T-helper 2 cell treated with Interferon-gamma antibody and Interleukin-4, amounts not matched to agents 5 μg/mL and 100 μg/mL, for 36 hours (primary cell): ENCODE results near the gene MALRD1.
"Not testable (repeated sequence)": the region's sequence is repeated elsewhere in the genome, so short reads cannot be mapped to it uniquely, and the experiment has no call there.

ENCODE experiments used
- DNase-seq: peaks from one replicate; pipeline ENCODE4 v3.0.0; 2021; ENCODE audit warnings: low spot score
- H3K27ac Mint-ChIP-seq: one replicate; pipeline ENCODE4 v1.8.0; 2021; ENCODE audit warnings: mild to moderate bottlenecking, mixed read lengths
- H3K27me3 Mint-ChIP-seq: one replicate; pipeline ENCODE4 v1.8.0; 2021; ENCODE audit warnings: low read depth, mixed read lengths
- H3K36me3 Mint-ChIP-seq: one replicate; pipeline ENCODE4 v1.8.0; 2021; ENCODE audit warnings: low read depth, mixed read lengths
- H3K4me1 Mint-ChIP-seq: one replicate; pipeline ENCODE4 v1.8.0; 2021; ENCODE audit warnings: low read depth, mixed read lengths
- H3K4me3 Mint-ChIP-seq: one replicate; pipeline ENCODE4 v1.8.0; 2022; ENCODE audit warnings: mild to moderate bottlenecking, moderate library complexity, mixed read lengths
- H3K9me3 Mint-ChIP-seq: one replicate; pipeline ENCODE4 v1.8.0; 2021; ENCODE audit warnings: mixed read lengths

The MALRD1 gene

DNA sequence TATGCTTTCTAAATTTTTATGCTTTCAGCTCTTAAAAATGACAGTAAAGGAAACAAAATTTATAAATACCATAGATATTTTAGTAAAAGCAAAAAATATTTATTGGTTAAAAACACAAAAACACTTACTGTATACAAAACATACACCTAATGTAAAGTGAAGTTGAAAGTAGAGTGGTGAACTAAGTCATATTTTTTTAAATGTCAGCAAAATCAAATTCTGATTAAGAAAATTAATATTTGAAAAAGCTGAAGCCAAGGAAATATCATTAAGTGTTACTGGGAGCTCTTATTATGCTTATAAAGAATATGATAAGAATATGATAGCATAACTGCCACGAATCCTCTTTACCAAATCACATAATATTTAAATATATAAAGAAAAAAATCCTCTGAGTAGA, 702.4 kb downstream of the MALRD1 start:
- H3K9me3 Mint-ChIP-seq, result peaks cover 8% of the 10 kb centered on the region
- no peak for DNase-seq
- H3K27me3 Mint-ChIP-seq, result no peaks in the 10 kb centered on the region
- no peak overlapping the region for H3K27ac Mint-ChIP-seq
- H3K4me3 Mint-ChIP-seq, result no peak overlapping the region
- H3K36me3 Mint-ChIP-seq, result no peaks in the 10 kb centered on the region
- no peaks in the 10 kb centered on the region for H3K4me1 Mint-ChIP-seq

DNA sequence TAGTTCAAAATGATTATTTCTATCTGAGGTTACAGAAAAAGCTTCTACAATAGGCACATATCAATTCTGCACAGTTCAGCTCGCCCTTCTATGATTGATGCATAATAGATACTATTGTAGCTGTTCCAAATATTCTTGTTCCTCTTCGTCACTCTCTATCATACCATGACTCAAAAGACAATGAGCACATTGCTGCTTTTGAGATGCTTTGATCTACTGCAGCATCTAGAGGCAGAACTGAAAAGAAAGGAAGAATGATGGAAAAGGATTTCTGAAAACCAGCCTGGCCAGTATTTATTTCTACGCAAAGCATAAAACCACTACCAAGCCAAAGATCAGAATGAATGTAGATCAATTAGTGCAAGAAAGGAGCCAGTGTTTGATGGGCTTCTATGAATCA, 708.3 kb downstream of the MALRD1 start:
- no peak for DNase-seq
- Mint-ChIP-seq H3K36me3 (no peaks in the 10 kb centered on the region), H3K27me3 (no peaks in the 10 kb centered on the region), H3K4me3 (no peak overlapping the region), H3K27ac (no peak overlapping the region), H3K9me3 (peaks cover 3% of the 10 kb centered on the region), H3K4me1 (no peaks in the 10 kb centered on the region)

DNA sequence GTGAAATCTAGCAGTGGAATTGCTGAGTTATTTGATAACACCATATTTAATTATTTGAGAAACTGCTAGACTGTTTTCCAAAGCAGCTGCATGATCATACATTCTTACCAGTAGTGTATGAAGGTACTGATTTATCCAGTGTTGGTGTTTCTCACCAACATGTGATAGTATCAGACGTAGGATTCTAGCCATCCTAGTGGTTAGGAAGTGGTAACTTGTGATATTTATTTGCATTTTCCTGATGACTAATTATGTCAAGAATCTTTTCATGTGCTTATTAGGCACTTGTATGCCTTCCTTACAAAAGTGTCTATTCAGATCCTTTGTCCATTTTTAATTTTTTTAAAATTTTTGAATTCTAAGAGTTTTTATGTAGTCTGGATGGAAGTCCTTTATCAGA, 713.4 kb downstream of the MALRD1 start:
- no peaks in the 10 kb centered on the region for H3K27me3 Mint-ChIP-seq
- no peaks in the 10 kb centered on the region for H3K36me3 Mint-ChIP-seq
- H3K9me3 Mint-ChIP-seq, result no peaks in the 10 kb centered on the region
- no peak overlapping the region for H3K27ac Mint-ChIP-seq
- H3K4me1 Mint-ChIP-seq, result no peaks in the 10 kb centered on the region
- no peak for DNase-seq
- no peak overlapping the region for H3K4me3 Mint-ChIP-seq

DNA sequence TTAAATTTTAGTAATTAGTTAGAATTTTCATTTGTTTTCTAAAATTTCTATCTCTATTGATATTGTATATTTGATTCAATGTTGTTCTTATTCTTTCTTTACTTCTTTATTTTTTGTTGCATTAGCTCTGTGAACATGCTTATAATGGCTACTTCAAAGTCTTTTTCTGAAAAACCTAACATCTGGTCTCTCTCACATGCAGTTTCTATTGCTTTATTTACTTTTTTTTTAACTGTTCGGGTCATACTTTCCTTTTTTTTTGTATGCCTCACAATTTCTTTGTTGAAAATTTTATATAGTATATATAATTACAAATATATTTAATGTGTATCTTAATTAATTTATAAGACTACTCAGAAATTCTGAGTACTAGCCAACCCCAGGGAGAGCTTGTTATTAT, 715.5 kb downstream of the MALRD1 start:
- Mint-ChIP-seq H3K4me1 (no peaks in the 10 kb centered on the region), H3K4me3 (no peak overlapping the region), H3K9me3 (peaks cover 11% of the 10 kb centered on the region), H3K27ac (no peak overlapping the region), H3K27me3 (no peaks in the 10 kb centered on the region), H3K36me3 (no peaks in the 10 kb centered on the region)
- DNase-seq, result no peak

DNA sequence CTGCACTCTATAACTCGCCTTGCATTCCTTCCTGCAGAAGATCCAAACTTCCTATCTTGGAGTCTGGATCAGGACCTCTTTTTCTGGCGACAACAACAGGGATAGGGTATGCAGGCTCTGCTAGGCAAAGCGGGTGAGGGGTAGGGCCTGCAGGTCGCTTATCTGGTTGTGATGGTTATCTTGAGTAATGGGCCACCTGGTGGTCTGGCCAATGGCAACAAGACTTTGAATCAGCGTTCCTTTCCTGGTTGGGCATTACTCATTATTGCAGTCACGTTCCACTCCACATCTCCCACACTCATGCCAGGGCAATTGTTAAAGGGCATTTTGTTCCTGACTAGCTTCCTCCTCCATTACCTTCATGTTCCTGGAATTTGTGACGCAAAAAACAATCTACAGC, 719.3 kb downstream of the MALRD1 start:
- DNase-seq, result no peak
- H3K27ac Mint-ChIP-seq, result no peak overlapping the region
- H3K36me3 Mint-ChIP-seq, result no peaks in the 10 kb centered on the region
- H3K4me1 Mint-ChIP-seq, result no peaks in the 10 kb centered on the region
- no peak overlapping the region for H3K4me3 Mint-ChIP-seq
- H3K27me3 Mint-ChIP-seq, result no peaks in the 10 kb centered on the region
- H3K9me3 Mint-ChIP-seq, result peaks cover 11% of the 10 kb centered on the region

DNA sequence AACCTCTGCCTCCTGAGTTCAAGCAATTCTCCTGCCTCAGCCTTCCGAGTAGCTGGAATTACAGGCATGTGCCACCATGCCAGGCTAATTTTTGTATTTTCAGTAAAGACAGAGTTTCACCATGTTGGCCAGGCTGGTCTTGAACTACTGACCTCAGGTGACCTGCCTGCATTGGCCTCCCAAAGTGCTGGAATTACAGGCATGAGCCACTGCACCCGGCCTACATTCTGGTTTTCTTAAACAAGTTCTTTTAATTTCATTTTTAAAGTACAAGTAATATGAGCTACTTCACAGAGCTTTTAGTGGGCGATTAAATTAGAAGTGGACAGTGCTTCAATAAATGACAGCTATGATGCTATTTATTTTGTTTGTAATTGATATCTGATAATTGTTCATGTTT, 721.2 kb downstream of the MALRD1 start:
- peaks cover 11% of the 10 kb centered on the region for H3K9me3 Mint-ChIP-seq
- H3K36me3 Mint-ChIP-seq, H3K27ac Mint-ChIP-seq, H3K27me3 Mint-ChIP-seq, DNase-seq, H3K4me3 Mint-ChIP-seq, H3K4me1 Mint-ChIP-seq: not testable (repeated sequence)

DNA sequence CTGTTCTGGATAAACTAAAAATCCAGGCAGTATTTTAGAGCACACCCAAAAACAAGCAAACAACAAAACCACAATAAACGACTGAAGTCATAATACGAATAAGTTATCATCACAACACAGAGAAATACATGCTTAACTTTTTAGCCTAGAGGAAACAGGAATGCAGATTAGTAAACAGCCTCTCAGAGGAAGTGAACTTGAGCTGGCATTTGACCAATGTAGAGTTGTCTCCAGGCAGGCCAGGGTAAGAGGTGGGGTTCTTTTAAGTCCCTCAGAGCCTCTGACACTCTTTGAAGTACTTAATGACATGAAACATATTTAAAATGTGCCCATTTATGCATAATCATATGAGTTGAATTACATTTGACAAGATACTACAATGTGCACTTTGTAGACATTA, 724.4 kb downstream of the MALRD1 start:
- Mint-ChIP-seq H3K27me3 (no peaks in the 10 kb centered on the region), H3K4me3 (no peak overlapping the region), H3K9me3 (peaks cover 8% of the 10 kb centered on the region), H3K27ac (no peak overlapping the region), H3K4me1 (no peaks in the 10 kb centered on the region), H3K36me3 (no peaks in the 10 kb centered on the region)
- no peak for DNase-seq

DNA sequence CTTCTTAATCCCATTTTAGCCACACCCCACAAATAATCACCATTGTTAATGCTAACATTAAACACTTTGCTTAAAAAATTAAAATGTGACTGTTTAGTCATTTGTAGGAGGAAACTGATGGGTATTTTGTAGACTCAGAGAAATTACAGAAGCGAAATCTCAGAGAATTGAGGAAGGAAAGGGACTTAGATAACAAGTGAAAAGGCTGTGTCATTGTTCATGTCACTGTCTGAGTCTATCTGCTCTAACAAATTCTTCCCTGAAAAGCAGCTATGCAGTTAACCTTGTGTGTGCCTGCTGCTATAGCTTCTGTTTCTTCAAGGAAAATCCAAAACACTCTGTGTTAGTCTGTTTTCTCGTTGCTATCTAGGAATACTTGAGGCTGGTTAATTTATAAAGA, 726.7 kb downstream of the MALRD1 start:
- H3K4me1 Mint-ChIP-seq, result no peaks in the 10 kb centered on the region
- H3K27me3 Mint-ChIP-seq, result no peaks in the 10 kb centered on the region
- no peak overlapping the region for H3K27ac Mint-ChIP-seq
- H3K4me3 Mint-ChIP-seq, result no peak overlapping the region
- no peaks in the 10 kb centered on the region for H3K9me3 Mint-ChIP-seq
- H3K36me3 Mint-ChIP-seq, result no peaks in the 10 kb centered on the region
- DNase-seq, result no peak

DNA sequence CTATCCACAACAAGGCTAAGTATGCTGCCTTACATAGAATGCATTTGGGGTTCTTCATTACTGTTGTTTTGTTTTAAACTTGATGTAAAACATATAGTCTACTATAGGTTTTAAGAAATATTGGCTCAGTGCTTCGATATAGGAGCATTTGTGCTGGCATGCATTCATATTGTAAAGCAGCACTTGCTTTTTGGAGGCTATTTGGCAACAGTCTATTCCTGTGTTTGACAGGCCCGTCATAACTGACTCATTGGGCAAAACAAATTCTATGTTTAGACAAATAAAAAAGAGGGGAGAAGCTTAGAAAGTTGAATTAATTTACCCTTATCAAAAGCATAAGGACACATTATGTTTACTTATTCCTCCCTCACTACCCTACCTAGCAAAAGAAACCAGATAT, 729.2 kb downstream of the MALRD1 start:
- Mint-ChIP-seq H3K27ac (no peak overlapping the region), H3K36me3 (no peaks in the 10 kb centered on the region), H3K9me3 (no peaks in the 10 kb centered on the region), H3K4me1 (no peaks in the 10 kb centered on the region), H3K27me3 (no peaks in the 10 kb centered on the region), H3K4me3 (no peak overlapping the region)
- DNase-seq, result no peak

DNA sequence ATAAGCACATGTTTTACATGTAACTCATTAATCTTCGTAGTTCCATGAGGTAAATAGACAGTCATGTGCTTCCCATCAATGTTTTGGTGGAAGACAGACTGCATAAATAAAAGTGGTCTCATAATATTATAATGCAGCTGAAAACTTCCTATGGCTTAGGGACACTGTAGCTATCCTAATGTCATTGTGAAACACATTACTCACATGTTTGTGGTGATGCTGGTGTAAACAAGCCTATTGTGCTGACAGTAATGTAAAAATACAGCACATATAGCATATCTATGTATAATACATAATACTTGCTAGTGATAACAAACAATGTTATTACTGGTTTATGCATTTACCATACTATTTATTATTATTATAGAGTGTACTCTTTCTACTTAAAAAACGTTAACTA, 730.4 kb downstream of the MALRD1 start:
- no peaks in the 10 kb centered on the region for H3K9me3 Mint-ChIP-seq
- no peak overlapping the region for H3K27ac Mint-ChIP-seq
- no peaks in the 10 kb centered on the region for H3K27me3 Mint-ChIP-seq
- no peaks in the 10 kb centered on the region for H3K4me1 Mint-ChIP-seq
- no peaks in the 10 kb centered on the region for H3K36me3 Mint-ChIP-seq
- DNase-seq, result no peak
- no peak overlapping the region for H3K4me3 Mint-ChIP-seq

DNA sequence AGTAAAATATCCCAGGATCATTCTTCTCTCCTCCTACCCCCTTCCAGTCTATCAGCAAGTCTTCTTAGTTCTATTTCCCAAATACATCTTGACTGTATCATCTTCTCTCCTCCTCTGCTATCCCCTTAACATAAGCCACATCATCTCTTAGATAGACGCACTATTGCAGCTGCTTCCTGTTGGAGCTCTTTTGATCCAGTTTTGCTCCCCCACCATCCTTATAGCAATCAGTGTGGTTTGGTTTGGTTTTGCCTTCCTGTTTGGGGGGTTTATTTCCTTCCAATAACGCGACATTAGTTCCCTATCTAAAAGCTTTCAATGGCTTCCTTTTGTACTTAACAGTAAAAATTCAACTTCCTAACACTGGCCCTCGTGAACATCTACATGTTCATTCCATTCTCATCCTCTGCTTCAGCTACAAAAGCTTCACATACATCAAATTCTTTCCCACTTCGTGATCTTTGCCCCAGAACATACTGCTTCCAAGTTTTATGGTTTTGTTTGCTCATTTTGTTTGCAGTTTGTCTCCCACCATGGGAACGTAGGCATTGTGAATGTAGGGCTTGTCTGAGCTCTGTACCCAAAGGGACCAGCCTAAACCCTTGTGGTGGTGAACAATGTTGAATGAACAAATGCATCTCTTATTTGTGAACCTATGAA, 734.0 kb downstream of the MALRD1 start:
- Mint-ChIP-seq H3K9me3 (no peaks in the 10 kb centered on the region), H3K27ac (no peak overlapping the region), H3K36me3 (no peaks in the 10 kb centered on the region), H3K4me1 (no peaks in the 10 kb centered on the region), H3K27me3 (no peaks in the 10 kb centered on the region), H3K4me3 (no peak overlapping the region)
- DNase-seq, result no peak

DNA sequence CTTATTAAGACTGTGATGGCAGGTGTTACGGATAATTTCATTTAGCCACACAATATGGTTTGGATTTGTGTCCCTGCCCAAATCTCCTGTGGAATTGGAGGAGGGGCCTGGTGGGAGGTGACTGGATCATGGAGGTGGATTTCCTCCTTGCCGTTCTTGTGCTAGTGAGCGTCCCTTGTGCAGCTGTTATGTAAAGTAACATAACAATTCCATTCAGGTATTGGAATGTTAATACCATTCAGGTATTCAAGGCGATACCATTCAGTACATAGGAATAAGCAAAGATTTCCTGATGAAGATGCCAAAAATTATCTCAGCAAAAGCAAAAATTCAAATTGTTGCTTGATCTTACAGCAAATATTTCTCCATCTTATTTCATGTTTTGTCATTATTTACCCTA, 735.1 kb downstream of the MALRD1 start:
- Mint-ChIP-seq H3K9me3 (no peaks in the 10 kb centered on the region), H3K27ac (no peak overlapping the region), H3K4me3 (no peak overlapping the region), H3K27me3 (no peaks in the 10 kb centered on the region), H3K36me3 (no peaks in the 10 kb centered on the region), H3K4me1 (no peaks in the 10 kb centered on the region)
- no peak for DNase-seq
